Thoracic aorta (tissue), 2 donors: ENCODE results near the gene DNAJC13. TPM values are rescaled to one million over a fixed set of nuclear protein-coding genes. Genes with fewer than 3 reads are reported as not detected.

Source experiments
- ATAC-seq: fragments of 150-250 bp; one replicate; pipeline ENCODE4 v1.8.0; 2017; ENCODE audit warnings: low read depth; ENCODE audit not compliant: insufficient number of reproducible peaks, low FRiP score
- DNase-seq: peaks from one replicate; pipeline ENCODE4 v3.0.0-alpha.2; 2020; ENCODE audit warnings: low spot score
- H3K27ac ChIP-seq, 2 donors: fragments of 200-600 bp; sonication (generic); 1 replicate in 1 of 2; 2 replicates in 1 of 2; pipeline ENCODE4 v1.5.1; 2016; ENCODE audit warnings: mild to moderate bottlenecking in 2 of 2, moderate library complexity in 2 of 2
- H3K27me3 ChIP-seq: fragments of 200-600 bp; sonication (generic); replicated peaks from 2 replicates; pipeline ENCODE4 v1.6.0; 2016; ENCODE audit warnings: mild to moderate bottlenecking; ENCODE audit not compliant: insufficient read depth
- H3K36me3 ChIP-seq: fragments of 200-600 bp; sonication (generic); one replicate; pipeline ENCODE4 v1.5.1; 2016
- H3K4me1 ChIP-seq, 2 donors: fragments of 200-600 bp; sonication (generic); 1 replicate in 1 of 2; 2 replicates in 1 of 2; pipeline versions ENCODE4 v1.5.1 to v1.6.0; 2016; ENCODE audit warnings: low read depth in 2 of 2, mild to moderate bottlenecking in 1 of 2; ENCODE audit not compliant: control insufficient read depth in 1 of 2
- H3K4me3 ChIP-seq: fragments of 200-600 bp; sonication (generic); 2 replicates; pipeline ENCODE4 v1.5.1; 2016; ENCODE audit warnings: mild to moderate bottlenecking
- H3K9me3 ChIP-seq: fragments of 200-600 bp; sonication (generic); 2 replicates; pipeline ENCODE4 v1.5.1; 2016
- CTCF ChIP-seq: fragments of 200-600 bp; sonication (generic); IDR thresholded peaks from one replicate; pipeline ENCODE4 v1.5.1; 2019; ENCODE audit warnings: antibody characterized with exemption
- total RNA-seq, 2 donors: library from RNA; depleted of rRNA; stranded (reverse); fragments of >200 nt; gene quantifications; one replicate each; pipeline versions ENCODE4 v1.1.0 to v1.2.3, GENCODE V29; 2016

The DNAJC13 gene
- total RNA-seq, 2 donors from 2014 or later, result 47.4 to 49.5 TPM

- peaks cover 17 to 47% of the 10 kb centered on the region in 2 donors for H3K4me1 ChIP-seq
- no peaks in the 10 kb centered on the region for H3K27me3 ChIP-seq
- no peak for TF ChIP-seq CTCF
- H3K27ac ChIP-seq, result peak overlapping the region; percentile 81
- H3K4me3 ChIP-seq, result peak overlapping the region; percentile 40
- ATAC-seq (no peak), DNase-seq (no peak)
- H3K36me3 ChIP-seq, result no peaks in the 10 kb centered on the region
- no peaks in the 10 kb centered on the region for H3K9me3 ChIP-seq
Observed at GRCh38 chr3:132570016-132570415, 152.7 kb downstream of the DNAJC13 start.

- Histone ChIP-seq H3K27me3 (no peaks in the 10 kb centered on the region), H3K9me3 (no peaks in the 10 kb centered on the region), H3K4me1 (peaks cover 16 to 45% of the 10 kb centered on the region in 2 donors), H3K27ac (peak overlapping the region; percentile 65 to 70), H3K4me3 (peak overlapping the region; percentile 28), H3K36me3 (no peaks in the 10 kb centered on the region)
- DNase-seq (no peak), ATAC-seq (peak; percentile 16)
- TF ChIP-seq CTCF, result no peak
Observed at GRCh38 chr3:132573797-132574211, 156.5 kb downstream of the DNAJC13 start.

GRCh38 chr3:132587401-132587800 is 170.1 kb downstream of the DNAJC13 start:
- no peak for DNase-seq
- no peak for TF ChIP-seq CTCF
- H3K27me3 ChIP-seq, result no peaks in the 10 kb centered on the region
- H3K4me3 ChIP-seq, result no peak overlapping the region
- no peaks in the 10 kb centered on the region for H3K36me3 ChIP-seq
- no peaks in the 10 kb centered on the region for H3K9me3 ChIP-seq
- no peak for ATAC-seq
- H3K27ac ChIP-seq, result no peak overlapping the region
- H3K4me1 ChIP-seq, result peaks cover 5 to 6% of the 10 kb centered on the region in 2 donors

Other genes starting within 250 kb of the DNAJC13 start
- 1 to 10 TPM; 5.6 to 5.9 TPM for gene ACP3, start 100.1 kb upstream of the DNAJC13 start, total RNA-seq
- gene ACKR4, start 179.8 kb downstream of the DNAJC13 start, total RNA-seq, result 10 to 100 TPM in 1 of 2 donors, 1 to 10 TPM in 1; 7.3 to 13.5 TPM
- gene ACAD11, start 242.3 kb downstream of the DNAJC13 start, total RNA-seq, result 100 to 1,000 TPM in 1 of 2 donors, 10 to 100 TPM in 1; 52.8 to 100 TPM
- 10 to 100 TPM; 26.4 to 52.4 TPM for gene UBA5, start 242.8 kb downstream of the DNAJC13 start, total RNA-seq